SK-N-MC (cell line): ENCODE measurements around the gene TMEM132D.

Source experiments
- DNase-seq: peaks from one replicate; pipeline ENCODE4 v3.0.0-alpha.2; 2011; ENCODE audit warnings: low read depth, low spot score
- H3K27ac ChIP-seq: fragments of 200-600 bp; sonication (generic); 2 replicates; pipeline ENCODE4 v1.5.1; 2016; ENCODE audit warnings: mixed run types
- H3K36me3 ChIP-seq: fragments of 200-600 bp; sonication (generic); 2 replicates; pipeline ENCODE4 v1.6.1; 2017; ENCODE audit warnings: antibody characterized with exemption, low read length, mixed read lengths; ENCODE audit not compliant: insufficient read depth
- H3K4me3 ChIP-seq: fragments of 200-600 bp; sonication (generic); 2 replicates; pipeline ENCODE4 v1.5.1; 2016
- H3K9ac ChIP-seq: fragments of 200-600 bp; sonication (generic); 2 replicates; pipeline ENCODE4 v1.8.0; 2017; ENCODE audit warnings: mixed run types, mixed read lengths; ENCODE audit not compliant: insufficient read length
- H3K9me3 ChIP-seq: fragments of 200-600 bp; sonication (generic); 2 replicates; pipeline ENCODE4 v1.6.1; 2017; ENCODE audit warnings: low read depth, mild to moderate bottlenecking, antibody characterized with exemption, low read length, moderate library complexity, mixed read lengths
- EZH2 ChIP-seq: fragments of 200-600 bp; sonication (generic); IDR thresholded peaks from one replicate; pipeline ENCODE4 v1.6.1; 2017; ENCODE audit warnings: antibody characterized with exemption
- FOXP2 ChIP-seq: optimal IDR thresholded peaks from 2 replicates; pipeline ENCODE3; 2011; ENCODE audit warnings: mild to moderate bottlenecking, moderate library complexity; ENCODE audit not compliant: insufficient read depth; ENCODE audit errors: extremely low read length, control extremely low read depth
- POLR2AphosphoS5 ChIP-seq: IDR thresholded peaks from 2 replicates; pipeline ENCODE4 v1.6.1; 2012; ENCODE audit warnings: mild to moderate bottlenecking, low read depth, low read length, borderline replicate concordance

Gene TMEM132D

GRCh38 chr12:129470196-129470595 is 433.6 kb downstream of the TMEM132D start:
- Histone ChIP-seq H3K36me3 (no peaks in the 10 kb centered on the region), H3K9ac (no peak overlapping the region), H3K9me3 (no peaks in the 10 kb centered on the region), H3K4me3 (no peak overlapping the region), H3K27ac (no peak overlapping the region)
- TF ChIP-seq FOXP2 (no peak), POLR2AphosphoS5 (no peak), EZH2 (no peak)
- DNase-seq: no peak

- TF ChIP-seq POLR2AphosphoS5: no peak
- TF ChIP-seq EZH2: no peak
- no peak for TF ChIP-seq FOXP2
Observed at GRCh38 chr12:129467726-129468125, 436.1 kb downstream of the TMEM132D start.

GRCh38 chr12:129467289-129467688 is 436.5 kb downstream of the TMEM132D start:
- DNase-seq: no peak
- H3K36me3 ChIP-seq: no peaks in the 10 kb centered on the region
- TF ChIP-seq POLR2AphosphoS5 (no peak), EZH2 (no peak), FOXP2 (no peak)
- H3K9me3 ChIP-seq: no peaks in the 10 kb centered on the region
- no peak overlapping the region for H3K4me3 ChIP-seq
- no peak overlapping the region for H3K27ac ChIP-seq
- H3K9ac ChIP-seq: no peak overlapping the region

More at GRCh38 chr12:129467726-129468125, 436.1 kb downstream of the TMEM132D start:
- no peak overlapping the region for H3K27ac ChIP-seq
- DNase-seq: no peak
- no peaks in the 10 kb centered on the region for H3K36me3 ChIP-seq
- H3K9ac ChIP-seq: no peak overlapping the region
- H3K9me3 ChIP-seq: no peaks in the 10 kb centered on the region
- H3K4me3 ChIP-seq: no peak overlapping the region

- TF ChIP-seq EZH2: no peak
- TF ChIP-seq FOXP2: no peak
- no peak for TF ChIP-seq POLR2AphosphoS5
- no peak overlapping the region for H3K27ac ChIP-seq
Observed at GRCh38 chr12:129466499-129466898, 437.3 kb downstream of the TMEM132D start.

GRCh38 chr12:129459886-129460285 is 443.9 kb downstream of the TMEM132D start:
- no peak for TF ChIP-seq POLR2AphosphoS5
- DNase-seq: no peak
- no peaks in the 10 kb centered on the region for H3K36me3 ChIP-seq
- H3K9ac ChIP-seq: no peak overlapping the region
- no peaks in the 10 kb centered on the region for H3K9me3 ChIP-seq
- H3K27ac ChIP-seq: no peak overlapping the region
- H3K4me3 ChIP-seq: no peak overlapping the region

More at GRCh38 chr12:129466499-129466898, 437.3 kb downstream of the TMEM132D start:
- no peaks in the 10 kb centered on the region for H3K36me3 ChIP-seq
- no peaks in the 10 kb centered on the region for H3K9me3 ChIP-seq
- H3K9ac ChIP-seq: no peak overlapping the region
- DNase-seq: no peak
- no peak overlapping the region for H3K4me3 ChIP-seq

GRCh38 chr12:129446696-129447095 is 457.1 kb downstream of the TMEM132D start:
- DNase-seq: no peak
- no peaks in the 10 kb centered on the region for H3K9me3 ChIP-seq

GRCh38 chr12:129440278-129440677 is 463.5 kb downstream of the TMEM132D start:
- Histone ChIP-seq H3K9ac (no peak overlapping the region), H3K36me3 (no peaks in the 10 kb centered on the region), H3K4me3 (no peak overlapping the region), H3K27ac (no peak overlapping the region), H3K9me3 (no peaks in the 10 kb centered on the region)
- TF ChIP-seq POLR2AphosphoS5: no peak
- TF ChIP-seq FOXP2: no peak
- TF ChIP-seq EZH2: no peak
- DNase-seq: no peak

More at GRCh38 chr12:129446696-129447095, 457.1 kb downstream of the TMEM132D start:
- no peak overlapping the region for H3K9ac ChIP-seq
- H3K36me3 ChIP-seq: no peaks in the 10 kb centered on the region
- H3K4me3 ChIP-seq: no peak overlapping the region
- TF ChIP-seq POLR2AphosphoS5 (no peak), EZH2 (no peak), FOXP2 (no peak)
- H3K27ac ChIP-seq: no peak overlapping the region

GRCh38 chr12:129434790-129435189 is 469.0 kb downstream of the TMEM132D start:
- DNase-seq: no peak
- no peak overlapping the region for H3K4me3 ChIP-seq
- no peaks in the 10 kb centered on the region for H3K9me3 ChIP-seq
- no peak for TF ChIP-seq EZH2
- TF ChIP-seq POLR2AphosphoS5: no peak
- TF ChIP-seq FOXP2: no peak
- no peak overlapping the region for H3K9ac ChIP-seq
- no peaks in the 10 kb centered on the region for H3K36me3 ChIP-seq
- no peak overlapping the region for H3K27ac ChIP-seq

GRCh38 chr12:129428240-129428936 is 475.4 kb downstream of the TMEM132D start:
- H3K4me3 ChIP-seq: no peak overlapping the region
- H3K27ac ChIP-seq: no peak overlapping the region
- H3K9ac ChIP-seq: no peak overlapping the region
- TF ChIP-seq EZH2 (no peak), POLR2AphosphoS5 (no peak), FOXP2 (no peak)
- no peak for DNase-seq
- H3K9me3 ChIP-seq: no peaks in the 10 kb centered on the region
- no peaks in the 10 kb centered on the region for H3K36me3 ChIP-seq
